ENCODE measurements around the gene WBP1L. TPM values are rescaled to one million over a fixed set of nuclear protein-coding genes. Genes with fewer than 3 reads are reported as not detected.
"Not testable (repeated sequence)": the region's sequence is repeated elsewhere in the genome, so short reads cannot be mapped to it uniquely, and the experiment has no call there.

WBP1L gene
- total and polyA plus RNA-seq, 12 donors: 14.3 to 33.3 (median 20.7) TPM

DNA sequence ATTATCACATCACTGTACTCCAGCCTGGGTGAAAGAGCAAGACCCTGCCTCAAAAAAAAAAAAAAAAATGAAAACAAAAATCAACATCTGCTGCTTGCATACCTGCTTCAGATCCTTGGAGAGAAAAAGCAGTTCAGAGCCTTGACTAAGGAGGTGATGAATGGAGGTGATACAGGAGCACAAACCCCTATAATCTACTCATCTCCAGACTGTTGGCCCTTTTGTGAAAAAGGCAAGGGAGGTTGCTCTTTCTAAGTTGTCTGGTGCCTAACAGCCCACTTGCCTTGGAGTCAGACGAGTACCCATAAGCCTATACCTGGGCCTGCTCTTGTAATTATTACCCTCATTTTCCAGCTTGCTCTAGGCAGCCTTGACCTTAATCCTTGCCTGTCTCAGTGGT lies 27.9 kb upstream of the WBP1L start:
- no peaks in the 10 kb centered on the region for H3K27me3 ChIP-seq
- TF ChIP-seq, protein P1, sequence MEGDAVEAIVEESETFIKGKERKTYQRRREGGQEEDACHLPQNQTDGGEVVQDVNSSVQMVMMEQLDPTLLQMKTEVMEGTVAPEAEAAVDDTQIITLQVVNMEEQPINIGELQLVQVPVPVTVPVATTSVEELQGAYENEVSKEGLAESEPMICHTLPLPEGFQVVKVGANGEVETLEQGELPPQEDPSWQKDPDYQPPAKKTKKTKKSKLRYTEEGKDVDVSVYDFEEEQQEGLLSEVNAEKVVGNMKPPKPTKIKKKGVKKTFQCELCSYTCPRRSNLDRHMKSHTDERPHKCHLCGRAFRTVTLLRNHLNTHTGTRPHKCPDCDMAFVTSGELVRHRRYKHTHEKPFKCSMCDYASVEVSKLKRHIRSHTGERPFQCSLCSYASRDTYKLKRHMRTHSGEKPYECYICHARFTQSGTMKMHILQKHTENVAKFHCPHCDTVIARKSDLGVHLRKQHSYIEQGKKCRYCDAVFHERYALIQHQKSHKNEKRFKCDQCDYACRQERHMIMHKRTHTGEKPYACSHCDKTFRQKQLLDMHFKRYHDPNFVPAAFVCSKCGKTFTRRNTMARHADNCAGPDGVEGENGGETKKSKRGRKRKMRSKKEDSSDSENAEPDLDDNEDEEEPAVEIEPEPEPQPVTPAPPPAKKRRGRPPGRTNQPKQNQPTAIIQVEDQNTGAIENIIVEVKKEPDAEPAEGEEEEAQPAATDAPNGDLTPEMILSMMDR (IDR thresholded peaks at IDR 0.05): no peak
- H3K9me3 ChIP-seq: no peaks in the 10 kb centered on the region
- no peak overlapping the region for H3K4me3 ChIP-seq
- no peaks in the 10 kb centered on the region for H3K36me3 ChIP-seq
- peaks cover 7 to 47% (median 28%) of the 10 kb centered on the region in 9 donors for H3K4me1 ChIP-seq
- ATAC-seq (no peak), DNase-seq (no peak)
- no peak overlapping the region for H3K27ac ChIP-seq
- WGBS, 2 donors: 89% methylated on average over 1 of the region's 1 CpG
- intact Hi-C loops (cut with DNase I): loop anchor here in 4 of 10 donors (10.0 kb wide), 3 partner anchors 71 to 529 kb away; partner anchors contain the start of genes ACTR1A (in 2 of the 4), SUFU (in 2 of the 4), RPEL1 (in 1 of the 4) and TRIM8 (in 1 of the 4)

DNA sequence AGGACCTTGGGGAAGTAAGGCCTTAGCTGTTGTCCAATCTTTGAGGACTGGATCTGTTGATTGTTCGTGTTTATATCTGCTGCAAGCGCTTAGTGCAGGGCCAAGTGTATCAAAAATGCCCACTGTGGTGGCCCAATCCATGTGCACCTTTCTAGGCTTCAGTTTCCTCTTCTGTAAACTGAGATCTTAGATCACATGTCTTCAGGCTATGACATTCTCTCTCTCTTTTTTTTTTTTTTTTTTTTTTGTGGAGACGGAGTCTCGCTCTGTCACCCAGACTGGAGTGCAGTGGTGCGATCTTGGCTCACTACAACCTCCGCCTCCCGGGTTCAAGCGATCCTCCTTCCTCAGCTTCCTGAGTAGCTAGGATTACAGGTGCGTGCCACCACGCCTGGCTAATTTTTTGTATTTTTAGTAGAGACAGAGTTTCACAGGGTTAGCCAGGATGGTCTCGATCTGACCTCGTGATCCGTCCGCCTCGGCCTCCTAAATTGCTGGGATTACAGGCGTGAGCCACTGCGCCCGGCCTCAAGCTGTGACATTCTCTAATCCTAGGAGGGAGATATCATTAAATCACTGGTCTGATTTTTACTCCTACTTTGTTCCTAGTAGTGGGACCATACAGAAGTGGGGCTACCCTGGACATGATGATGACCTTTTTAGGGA lies 26.7 kb upstream of the WBP1L start:
- H3K36me3 ChIP-seq, H3K4me3 ChIP-seq, ATAC-seq, DNase-seq, H3K27me3 ChIP-seq, H3K9me3 ChIP-seq: not testable (repeated sequence)
- Histone ChIP-seq H3K4me1 (peaks cover 7 to 47% (median 28%) of the 10 kb centered on the region in 9 donors), H3K27ac (peak overlapping the region in 1 of 10 donors; percentile 58)
- WGBS, 2 donors: 95 to 96% methylated on average over 18 of the region's 18 CpGs
- intact Hi-C loops (cut with DNase I): loop anchor here in 4 of 10 donors (10.0 kb wide), 3 partner anchors 72 to 528 kb away; partner anchors contain the start of genes ACTR1A (in 2 of the 4), SUFU (in 2 of the 4), RPEL1 (in 1 of the 4) and TRIM8 (in 1 of the 4)

DNA sequence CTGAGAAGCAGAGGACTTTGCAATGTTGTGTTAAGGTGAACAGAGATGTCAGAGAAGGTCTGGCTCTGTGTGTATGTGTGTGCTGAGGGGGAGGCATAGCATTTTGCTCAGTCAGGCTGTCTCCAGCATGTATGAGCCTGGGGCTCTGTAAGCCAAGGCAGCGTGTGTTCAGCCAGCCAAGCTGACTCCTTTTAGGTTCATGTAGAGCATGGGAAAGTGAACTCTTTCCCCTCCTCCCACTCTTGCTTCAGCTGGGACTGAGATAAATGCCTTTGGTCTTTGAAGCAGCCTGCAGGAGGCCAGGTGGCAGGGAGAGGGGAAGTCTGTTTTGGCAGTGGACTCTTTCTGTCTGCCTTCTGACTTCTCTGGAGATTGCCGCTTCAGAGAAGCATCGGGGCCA lies 25.5 kb upstream of the WBP1L start:
- TF ChIP-seq, protein P1 (IDR thresholded peaks at IDR 0.05): no peak
- H3K4me3 ChIP-seq: no peak overlapping the region
- peak overlapping the region in 9 of 10 donors; percentile 36 to 77 (median 54) for H3K27ac ChIP-seq
- no peaks in the 10 kb centered on the region for H3K36me3 ChIP-seq
- H3K9me3 ChIP-seq: no peaks in the 10 kb centered on the region
- intact Hi-C loops (cut with DNase I): loop anchor here in 4 of 10 donors (2.0 to 10.0 kb wide), 4 partner anchors 19 to 527 kb away; partner anchors contain the start of genes ACTR1A (in 2 of the 4), SUFU (in 2 of the 4), RPEL1 (in 1 of the 4) and TRIM8 (in 1 of the 4)
- DNase-seq (peak; percentile 24 to 59), ATAC-seq (peak in 2 of 8 donors; percentile 1 to 8)
- H3K4me1 ChIP-seq: peaks cover 7 to 37% (median 20%) of the 10 kb centered on the region in 9 donors
- 18 to 22% methylated on average over 3 of the region's 3 CpGs for WGBS, 2 donors
- H3K27me3 ChIP-seq: no peaks in the 10 kb centered on the region

DNA sequence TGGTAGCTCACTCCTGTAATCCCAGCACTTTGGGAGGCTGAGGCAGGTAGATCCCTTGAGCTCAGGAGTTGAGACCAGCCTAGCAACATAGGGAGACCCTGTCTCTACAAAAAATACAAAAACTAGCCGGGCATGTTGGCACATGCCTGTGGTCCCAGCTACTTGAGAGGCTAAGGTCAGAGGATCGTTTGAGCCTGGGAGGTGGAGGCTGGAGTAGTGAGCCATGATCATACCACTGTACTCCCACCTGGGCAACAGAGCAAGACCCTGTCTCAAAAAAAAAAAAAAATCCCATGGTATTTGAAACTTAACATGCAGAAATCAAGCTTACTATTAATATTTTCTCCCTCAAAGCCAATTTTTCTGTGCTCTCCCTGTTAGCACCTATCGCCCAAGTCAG lies 23.4 kb upstream of the WBP1L start:
- H3K4me3 ChIP-seq: no peak overlapping the region
- no peak overlapping the region for H3K27ac ChIP-seq
- WGBS, 2 donors: 95 to 98% methylated on average over 3 of the region's 3 CpGs
- no peaks in the 10 kb centered on the region for H3K27me3 ChIP-seq
- H3K36me3 ChIP-seq: no peaks in the 10 kb centered on the region
- H3K9me3 ChIP-seq: no peaks in the 10 kb centered on the region
- intact Hi-C loops (cut with DNase I): loop anchor here in 6 of 10 donors (10.0 kb wide), 4 partner anchors 344 to 534 kb away; partner anchors contain the start of gene RPEL1 (in 1 of the 6)
- ATAC-seq (no peak), DNase-seq (no peak)
- peaks cover 3 to 26% (median 15%) of the 10 kb centered on the region in 9 donors for H3K4me1 ChIP-seq
- TF ChIP-seq, protein P1 (IDR thresholded peaks at IDR 0.05): no peak

Measured in heart right ventricle (tissue), 16 donors.